Middle frontal gyrus (tissue), 1 donor: ENCODE data around the gene SERPINE1.
"Not testable (repeated sequence)": the region's sequence is repeated elsewhere in the genome, so short reads cannot be mapped to it uniquely, and the experiment has no call there.

Experiments
- DNase-seq: peaks from one replicate; pipeline ENCODE4 v3.0.0-alpha.2; 2015; ENCODE audit warnings: low spot score; ENCODE audit errors: extremely low spot score

SERPINE1 gene

DNA sequence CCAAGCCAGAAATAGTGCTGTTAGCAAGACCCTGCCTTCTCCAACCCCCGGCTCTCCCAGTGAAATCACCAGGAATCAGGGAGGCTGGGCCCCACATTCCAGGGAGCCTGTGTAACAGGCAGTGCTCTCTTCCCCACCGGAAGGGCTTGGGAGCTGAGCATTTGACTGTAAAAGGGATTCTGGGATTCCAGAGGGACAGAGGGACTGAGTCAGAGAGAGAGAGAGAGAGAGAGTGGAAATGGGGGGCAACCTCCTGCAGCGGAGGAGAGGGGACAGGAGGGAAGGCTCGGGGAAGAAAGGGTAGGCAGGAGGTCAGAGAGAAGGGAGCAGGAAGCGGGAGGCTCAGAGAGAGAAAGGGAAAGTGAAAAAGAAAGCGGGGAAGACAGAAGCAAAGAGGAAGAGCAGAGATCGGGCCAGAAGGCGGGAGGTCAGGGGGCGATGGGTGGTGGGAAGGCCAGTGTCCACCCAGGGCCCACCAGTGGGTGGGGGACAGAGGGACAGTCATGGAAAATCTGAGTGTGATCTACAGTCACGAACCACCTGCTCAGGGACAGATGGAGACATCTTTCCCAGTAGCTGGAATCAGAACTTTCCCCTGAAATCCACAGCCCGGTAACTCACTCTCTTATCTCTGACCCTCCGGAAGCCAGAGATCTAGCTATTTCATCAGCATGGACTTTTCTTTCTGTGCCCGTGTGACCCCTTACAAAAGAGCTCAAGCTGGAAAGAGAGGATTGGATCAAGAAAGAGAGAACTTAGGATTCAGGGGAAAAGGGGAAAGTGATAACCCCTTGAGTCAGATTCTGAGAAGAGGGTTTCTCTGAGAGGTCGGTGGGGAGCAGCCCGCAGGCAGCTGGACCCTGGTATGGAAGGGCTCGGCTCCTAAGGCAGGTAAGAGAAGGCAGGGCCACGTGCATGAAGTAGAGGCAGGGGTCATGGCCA, 4.6 kb upstream of the SERPINE1 start:
- DNase-seq: no peak

DNA sequence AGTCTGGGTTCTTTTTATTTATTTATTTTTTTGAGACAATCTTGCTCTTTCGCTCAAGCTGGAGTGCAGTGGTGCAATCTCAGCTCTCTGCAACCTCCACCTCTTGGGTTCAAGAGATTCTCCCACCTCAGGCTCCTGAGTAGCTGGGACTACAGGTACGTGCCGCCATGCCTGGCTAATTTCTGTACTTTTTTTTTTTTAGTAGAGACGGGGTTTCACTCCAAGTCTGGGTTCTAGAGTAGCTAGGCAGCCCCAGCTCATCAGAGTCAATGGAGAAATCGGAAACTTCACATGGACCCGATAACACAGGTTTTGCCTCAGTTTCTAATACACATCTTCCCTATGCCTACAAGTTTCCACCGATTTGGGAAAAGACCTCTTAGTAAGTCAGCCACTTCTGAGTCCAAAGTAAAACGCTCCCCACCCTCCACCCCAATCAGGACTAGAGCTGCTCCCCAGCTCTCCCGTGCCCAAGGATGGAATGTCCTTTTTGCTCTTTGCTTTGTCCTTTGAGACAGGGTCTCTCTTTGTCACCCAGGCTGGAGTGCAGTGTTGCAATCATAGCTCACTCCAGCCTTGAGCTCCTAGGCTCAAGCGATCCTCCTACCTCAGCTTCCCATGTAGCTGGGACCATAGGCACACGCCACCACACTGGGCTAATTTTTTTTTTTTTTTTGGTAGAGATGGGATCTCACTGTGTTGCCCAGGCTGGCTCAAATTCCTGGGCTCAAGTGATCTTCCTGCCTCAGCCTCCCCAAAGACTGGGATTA, 3.8 kb upstream of the SERPINE1 start:
- DNase-seq: no peak

DNA sequence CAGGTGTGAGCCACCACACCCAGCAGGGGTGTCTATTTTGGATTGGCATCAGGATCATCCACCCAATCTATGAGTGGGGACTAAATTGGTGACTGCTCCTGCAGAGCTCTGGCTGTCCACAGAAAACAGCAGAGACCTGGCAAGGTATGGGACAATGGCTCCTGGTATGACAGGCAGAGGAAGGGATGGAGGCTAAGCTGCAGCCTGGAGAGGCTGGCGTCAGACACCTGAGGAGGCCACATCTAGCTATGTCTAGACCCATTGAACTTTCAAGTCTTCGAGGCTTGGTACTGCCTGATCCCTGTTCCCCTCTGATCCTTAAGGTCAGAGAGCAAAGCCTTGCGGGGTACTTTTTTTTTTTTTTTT, 3.2 kb upstream of the SERPINE1 start:
- no peak for DNase-seq

DNA sequence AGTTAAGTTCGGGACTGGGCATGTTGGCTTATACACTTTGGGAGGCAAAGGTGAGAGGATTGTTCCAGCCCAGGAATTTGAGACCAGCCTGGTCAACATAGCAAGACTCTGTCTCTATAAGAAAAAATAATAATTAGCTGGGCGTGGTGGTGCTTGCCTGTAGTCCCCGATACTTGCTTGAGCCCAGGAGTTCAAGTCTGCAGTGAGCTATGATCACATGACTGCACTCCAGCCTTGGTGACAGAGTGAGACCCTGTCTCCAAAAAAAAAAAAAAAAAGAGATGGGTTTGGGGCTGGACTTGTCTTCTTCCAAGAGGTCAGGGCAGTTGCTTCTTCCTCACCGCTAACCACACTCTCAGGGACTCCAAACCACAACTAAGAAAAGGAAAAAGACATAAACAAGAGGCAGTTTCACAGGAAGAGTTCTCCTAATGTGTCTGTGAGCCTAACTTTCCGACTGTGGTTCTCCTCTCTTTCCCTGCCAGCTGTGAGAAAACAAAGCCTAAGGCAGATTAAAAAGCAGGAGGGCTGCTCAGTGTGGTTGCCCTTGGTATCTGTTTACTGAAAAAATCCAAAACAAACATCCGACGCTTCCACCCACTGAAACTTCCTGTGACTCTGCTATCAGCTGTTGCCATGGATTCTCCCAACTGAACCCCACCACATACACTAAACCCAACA, 2.4 kb upstream of the SERPINE1 start:
- no peak for DNase-seq

DNA sequence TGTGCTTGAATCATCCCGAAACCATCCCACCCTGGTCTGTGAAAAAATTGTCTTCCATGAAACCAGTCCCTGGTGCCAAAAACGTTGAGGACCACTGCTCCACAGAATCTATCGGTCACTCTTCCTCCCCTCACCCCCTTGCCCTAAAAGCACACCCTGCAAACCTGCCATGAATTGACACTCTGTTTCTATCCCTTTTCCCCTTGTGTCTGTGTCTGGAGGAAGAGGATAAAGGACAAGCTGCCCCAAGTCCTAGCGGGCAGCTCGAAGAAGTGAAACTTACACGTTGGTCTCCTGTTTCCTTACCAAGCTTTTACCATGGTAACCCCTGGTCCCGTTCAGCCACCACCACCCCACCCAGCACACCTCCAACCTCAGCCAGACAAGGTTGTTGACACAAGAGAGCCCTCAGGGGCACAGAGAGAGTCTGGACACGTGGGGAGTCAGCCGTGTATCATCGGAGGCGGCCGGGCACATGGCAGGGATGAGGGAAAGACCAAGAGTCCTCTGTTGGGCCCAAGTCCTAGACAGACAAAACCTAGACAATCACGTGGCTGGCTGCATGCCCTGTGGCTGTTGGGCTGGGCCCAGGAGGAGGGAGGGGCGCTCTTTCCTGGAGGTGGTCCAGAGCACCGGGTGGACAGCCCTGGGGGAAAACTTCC, 784 bp upstream of the SERPINE1 start:
- no peak for DNase-seq

DNA sequence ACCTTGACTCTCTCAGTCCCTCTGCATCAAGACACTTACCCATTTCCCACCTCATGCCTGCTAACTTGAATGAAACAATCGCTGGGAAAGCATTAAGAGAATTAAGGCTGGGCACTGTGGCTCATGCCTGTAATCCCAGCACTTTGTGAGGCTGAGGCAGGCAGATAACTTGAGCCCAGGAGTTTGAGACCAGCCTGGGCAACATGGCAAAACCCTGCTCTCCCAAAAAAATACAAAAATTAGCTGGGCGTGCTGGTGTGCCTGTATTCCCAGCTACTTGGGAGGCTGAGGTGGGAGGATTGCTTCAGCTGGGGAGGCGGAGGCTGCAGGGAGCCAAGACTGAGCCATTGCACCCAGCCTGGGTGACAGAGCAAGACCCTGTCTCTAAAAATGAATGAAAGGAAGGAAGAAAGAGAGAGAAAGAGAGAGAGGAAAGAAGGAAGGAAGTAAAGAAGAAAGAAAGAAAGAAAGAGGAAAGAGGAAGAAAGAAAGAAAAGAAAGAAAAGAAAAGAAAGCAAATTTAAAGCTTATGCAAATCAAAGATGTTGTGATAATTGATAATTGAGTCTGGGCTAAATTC, 646 bp downstream of the SERPINE1 start:
- DNase-seq: no peak

DNA sequence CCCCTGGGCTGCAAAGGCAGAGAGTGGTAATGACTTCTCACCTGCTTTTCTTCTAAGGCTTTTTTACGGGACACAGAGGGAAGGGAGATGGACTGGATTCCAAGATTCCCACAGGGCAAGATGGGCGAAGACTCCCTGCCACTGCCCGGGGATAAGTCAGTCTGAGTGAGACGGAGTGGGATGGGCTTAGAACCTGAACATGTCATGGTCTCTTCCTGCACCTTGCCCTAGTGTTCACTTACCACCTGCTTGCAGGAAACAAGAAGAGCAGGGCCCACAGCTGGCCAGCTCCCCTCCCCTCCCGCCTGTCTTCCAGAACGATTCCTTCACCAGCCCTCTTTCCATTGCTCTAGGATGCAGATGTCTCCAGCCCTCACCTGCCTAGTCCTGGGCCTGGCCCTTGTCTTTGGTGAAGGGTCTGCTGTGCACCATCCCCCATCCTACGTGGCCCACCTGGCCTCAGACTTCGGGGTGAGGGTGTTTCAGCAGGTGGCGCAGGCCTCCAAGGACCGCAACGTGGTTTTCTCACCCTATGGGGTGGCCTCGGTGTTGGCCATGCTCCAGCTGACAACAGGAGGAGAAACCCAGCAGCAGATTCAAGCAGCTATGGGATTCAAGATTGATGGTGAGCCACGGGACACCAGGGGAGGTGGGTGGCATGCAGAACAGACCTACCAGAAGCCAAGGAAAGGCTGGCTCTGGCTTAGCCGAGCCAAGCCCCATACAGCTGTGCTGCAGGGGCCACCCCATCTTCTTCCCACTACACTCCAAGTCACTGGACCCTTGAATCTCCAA, 1.3 kb downstream of the SERPINE1 start:
- DNase-seq: no peak

DNA sequence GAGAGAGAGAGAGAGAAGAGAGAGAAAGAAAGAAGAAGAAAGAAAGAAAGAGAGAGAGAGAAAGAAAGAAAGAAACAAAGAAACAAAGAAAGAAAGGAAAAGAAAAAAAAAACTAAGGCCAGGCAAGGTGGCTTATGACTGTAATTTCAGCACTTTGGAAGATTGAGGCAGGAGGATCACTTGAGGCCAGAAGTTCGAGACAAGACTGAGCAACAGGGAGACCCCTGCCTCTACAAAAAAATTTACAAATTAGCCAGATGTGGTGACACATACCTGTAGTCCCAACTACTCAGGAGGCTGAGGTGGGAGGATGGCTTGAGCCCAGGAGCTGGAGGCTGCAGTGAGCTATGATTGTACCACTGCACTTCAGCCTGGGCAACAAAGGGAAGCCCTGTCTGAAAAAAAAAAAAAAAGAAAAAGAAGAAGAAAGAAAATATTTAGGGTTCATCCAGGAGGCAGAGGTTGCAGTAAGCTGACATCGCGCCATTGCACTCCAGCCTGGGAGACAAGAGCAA, 2.8 kb downstream of the SERPINE1 start:
- no peak for DNase-seq

DNA sequence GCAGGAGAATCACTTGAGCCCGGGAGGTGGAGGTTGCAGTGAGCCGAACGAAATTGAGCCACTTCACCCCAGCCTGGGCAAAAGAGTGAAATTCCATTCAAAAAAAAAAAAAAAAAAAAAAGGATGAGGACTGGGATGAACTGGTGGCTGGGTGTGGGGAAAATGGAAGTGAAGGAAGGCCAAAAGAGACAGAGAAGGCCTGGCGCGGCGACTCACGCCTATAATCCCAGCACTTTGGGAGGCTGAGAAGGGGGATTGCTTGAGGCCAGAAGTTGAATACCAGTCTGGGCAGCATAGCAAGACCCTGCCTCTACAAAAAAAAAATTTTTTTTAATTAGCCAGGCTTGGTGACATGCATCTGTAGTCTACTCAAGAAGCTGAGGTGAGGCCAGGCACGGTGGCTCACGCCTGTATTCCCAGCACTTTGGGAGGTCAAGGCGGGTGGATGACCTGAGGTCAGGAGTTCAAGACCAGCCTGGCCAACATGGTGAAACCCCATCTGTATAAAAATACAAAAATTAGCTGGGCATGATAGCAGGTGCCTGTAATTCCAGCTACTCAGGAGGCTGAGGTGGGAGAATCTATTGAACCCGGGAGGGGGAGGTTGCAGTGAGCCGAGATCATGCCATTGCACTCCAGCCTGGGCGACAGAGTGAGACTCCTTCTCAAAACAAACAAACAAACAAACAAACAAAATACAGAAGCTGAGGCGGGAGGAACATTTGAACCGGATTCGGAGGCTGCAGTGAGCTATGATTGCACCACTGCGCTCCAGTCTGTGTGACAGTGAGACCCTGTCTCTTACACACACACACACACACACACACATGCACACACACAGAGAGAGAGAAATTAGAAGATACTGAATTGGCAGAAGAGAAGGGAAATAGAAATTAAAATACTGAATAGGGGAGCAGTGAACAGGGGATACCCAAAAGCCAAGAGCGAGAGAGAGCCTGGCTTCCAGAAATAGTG, 6.0 kb downstream of the SERPINE1 start:
- DNase-seq: not testable (repeated sequence)

DNA sequence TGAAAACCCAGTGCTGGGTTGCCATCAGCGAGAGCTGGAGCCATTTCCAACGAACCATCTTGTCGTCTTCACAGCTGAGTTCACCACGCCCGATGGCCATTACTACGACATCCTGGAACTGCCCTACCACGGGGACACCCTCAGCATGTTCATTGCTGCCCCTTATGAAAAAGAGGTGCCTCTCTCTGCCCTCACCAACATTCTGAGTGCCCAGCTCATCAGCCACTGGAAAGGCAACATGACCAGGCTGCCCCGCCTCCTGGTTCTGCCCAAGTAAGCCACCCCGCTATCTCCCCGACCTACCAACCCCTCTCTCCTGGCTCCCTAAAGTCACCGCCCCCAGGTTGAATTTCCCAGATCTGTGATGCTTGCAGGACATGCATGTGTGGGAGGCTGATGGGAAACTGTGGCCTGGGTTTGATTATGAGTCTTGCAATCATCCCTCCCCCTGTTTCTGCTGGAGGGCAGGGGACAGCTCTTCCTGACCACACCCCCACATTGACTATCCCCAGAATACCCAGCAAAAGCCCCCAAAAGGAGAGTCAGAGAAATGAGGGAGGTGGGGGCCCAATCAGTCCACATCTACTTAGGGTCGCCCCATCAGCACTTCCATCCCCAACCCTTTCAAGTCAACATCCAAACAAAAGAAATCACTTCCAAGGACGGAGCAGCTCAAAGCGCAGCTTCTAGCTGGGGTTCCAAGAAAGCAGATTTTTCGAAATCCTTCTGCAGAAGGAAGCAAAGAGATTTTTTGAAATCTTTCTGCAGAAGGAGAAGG, 6.9 kb downstream of the SERPINE1 start:
- no peak for DNase-seq

DNA sequence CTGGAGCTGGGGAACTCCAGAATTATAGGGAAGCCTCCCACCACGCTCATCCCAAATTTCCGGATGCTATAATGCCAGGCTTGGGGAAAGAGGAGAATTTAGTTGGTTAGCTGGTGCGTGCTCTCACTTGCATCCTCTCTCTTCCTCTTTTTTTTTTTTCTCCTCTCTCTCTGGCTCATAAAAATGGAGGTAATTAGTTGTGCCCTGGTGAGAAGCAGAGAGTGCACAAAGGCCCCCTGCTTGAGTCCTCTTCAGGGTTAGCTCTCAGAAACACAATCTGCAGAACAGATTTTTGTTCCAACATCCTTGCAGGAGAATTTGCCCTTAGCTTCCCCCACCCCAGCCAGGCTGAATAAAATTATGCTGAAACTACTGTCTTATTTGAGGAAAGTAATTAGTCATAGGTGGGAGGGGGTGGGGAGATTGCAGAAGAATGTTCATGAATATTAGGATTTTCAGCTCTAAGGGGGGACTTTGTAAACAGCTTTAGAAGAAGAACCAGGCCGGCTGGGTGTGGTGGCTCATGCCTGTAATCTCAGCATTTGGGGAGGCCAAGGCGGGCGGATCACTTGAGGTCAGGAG, 7.6 kb downstream of the SERPINE1 start:
- DNase-seq: no peak

DNA sequence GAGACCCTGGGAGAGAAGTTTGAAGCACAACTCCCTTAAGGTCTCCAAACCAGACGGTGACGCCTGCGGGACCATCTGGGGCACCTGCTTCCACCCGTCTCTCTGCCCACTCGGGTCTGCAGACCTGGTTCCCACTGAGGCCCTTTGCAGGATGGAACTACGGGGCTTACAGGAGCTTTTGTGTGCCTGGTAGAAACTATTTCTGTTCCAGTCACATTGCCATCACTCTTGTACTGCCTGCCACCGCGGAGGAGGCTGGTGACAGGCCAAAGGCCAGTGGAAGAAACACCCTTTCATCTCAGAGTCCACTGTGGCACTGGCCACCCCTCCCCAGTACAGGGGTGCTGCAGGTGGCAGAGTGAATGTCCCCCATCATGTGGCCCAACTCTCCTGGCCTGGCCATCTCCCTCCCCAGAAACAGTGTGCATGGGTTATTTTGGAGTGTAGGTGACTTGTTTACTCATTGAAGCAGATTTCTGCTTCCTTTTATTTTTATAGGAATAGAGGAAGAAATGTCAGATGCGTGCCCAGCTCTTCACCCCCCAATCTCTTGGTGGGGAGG, 10.8 kb downstream of the SERPINE1 start:
- DNase-seq: no peak

DNA sequence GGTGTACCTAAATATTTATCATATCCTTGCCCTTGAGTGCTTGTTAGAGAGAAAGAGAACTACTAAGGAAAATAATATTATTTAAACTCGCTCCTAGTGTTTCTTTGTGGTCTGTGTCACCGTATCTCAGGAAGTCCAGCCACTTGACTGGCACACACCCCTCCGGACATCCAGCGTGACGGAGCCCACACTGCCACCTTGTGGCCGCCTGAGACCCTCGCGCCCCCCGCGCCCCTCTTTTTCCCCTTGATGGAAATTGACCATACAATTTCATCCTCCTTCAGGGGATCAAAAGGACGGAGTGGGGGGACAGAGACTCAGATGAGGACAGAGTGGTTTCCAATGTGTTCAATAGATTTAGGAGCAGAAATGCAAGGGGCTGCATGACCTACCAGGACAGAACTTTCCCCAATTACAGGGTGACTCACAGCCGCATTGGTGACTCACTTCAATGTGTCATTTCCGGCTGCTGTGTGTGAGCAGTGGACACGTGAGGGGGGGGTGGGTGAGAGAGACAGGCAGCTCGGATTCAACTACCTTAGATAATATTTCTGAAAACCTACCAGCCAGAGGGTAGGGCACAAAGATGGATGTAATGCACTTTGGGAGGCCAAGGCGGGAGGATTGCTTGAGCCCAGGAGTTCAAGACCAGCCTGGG, 11.4 kb downstream of the SERPINE1 start:
- no peak for DNase-seq

DNA sequence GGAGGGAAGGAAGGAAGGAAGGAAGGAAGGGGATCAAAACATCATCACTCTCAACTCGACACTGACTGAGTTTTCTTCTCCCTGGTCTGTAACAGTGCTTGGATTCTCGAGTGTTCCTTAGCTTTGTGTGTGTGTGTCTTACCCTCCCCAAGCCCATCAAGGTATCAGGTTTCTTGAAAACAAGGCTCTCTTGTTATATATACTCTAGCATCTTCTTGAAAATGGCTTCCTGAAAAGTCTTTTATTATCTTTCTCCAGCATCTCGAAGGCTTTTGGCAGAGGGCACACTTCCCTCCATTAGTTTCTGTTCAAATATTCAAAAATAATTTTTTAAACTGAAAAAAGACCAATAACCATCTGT, 13.4 kb downstream of the SERPINE1 start:
- DNase-seq: no peak

DNA sequence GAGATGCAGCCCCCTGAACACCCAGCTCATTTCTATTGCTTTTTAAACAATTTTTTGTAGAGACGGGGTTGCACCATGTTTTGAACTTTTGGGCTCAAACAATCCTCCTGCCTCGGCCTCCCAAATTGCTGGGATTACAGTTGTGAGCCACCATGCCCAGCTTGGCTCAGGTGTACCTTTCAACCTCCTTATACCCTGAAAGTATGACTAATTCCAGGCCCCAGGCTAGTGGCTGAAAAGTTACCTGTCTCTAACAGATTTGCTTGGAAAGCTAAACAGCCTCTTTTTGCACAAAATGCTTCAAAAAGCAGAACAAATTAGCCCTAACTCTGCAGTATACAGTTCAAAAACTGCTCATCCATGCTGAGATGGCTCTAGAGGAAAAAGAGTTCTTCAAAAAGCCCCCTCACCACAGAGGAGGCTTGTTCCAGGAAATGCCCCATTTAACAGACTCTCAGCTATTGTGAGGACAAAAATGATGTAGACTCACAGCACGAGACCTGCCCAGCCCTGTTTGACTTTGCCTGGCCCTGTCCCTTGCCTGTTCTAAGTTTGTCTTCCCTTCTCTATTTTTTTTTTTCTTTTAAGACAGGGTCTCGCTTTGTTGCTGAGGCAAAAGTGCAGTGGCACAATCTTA, 14.0 kb downstream of the SERPINE1 start:
- no peak for DNase-seq

DNA sequence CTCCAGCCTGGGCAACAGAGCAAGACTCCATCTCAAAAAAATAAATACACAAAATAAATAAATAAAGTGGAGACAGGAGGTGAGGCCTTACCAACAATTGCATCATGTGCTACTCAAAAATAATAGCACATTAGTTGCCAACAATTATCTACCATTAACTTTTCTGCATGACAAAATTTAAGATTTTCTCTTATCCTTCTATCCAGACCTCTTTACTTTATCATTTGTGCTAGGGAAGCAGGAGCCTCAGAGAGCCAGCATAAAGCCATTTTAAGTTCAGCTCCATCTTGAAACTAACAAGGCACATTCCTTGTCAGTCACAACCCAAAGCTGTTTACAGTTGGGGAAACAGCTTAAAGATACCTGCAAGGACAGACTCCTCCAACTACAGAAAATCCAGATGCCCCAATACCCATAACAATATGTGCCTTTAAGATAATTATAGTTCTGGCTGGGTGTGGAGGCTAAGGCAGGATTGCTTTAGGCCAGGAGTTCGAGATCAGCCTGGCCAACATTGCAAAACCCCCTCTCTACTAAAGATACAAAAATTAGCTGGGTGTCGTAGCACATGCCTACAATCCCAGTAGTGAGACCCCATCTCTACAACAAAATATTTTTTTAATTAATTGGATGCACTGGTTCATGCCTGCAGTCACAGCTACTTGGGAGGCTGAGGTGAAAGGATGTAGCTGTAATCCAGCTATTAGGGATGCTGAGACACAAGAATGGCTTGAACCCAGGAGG, 25.2 kb downstream of the SERPINE1 start:
- no peak for DNase-seq
